Measurements from ENCODE around the gene PROC.
A peak's percentile ranks its signal among the peaks of the same experiment; 100 is the strongest.

Gene PROC

GRCh38 chr2:127418300-127419111, at the start of gene PROC:
TSS of gene PROC (plus strand) at chr2:127418427. CDS start at chr2:127419943, 1,516 bp downstream.
- DNase-seq (ENCODE audit: low read depth in 2 of 2): no peak

- no peak for DNase-seq (ENCODE audit: low read depth in 2 of 2)
These were observed 48.2 kb upstream of the PROC start for GRCh38 chr2:127370010-127370409.

DNA sequence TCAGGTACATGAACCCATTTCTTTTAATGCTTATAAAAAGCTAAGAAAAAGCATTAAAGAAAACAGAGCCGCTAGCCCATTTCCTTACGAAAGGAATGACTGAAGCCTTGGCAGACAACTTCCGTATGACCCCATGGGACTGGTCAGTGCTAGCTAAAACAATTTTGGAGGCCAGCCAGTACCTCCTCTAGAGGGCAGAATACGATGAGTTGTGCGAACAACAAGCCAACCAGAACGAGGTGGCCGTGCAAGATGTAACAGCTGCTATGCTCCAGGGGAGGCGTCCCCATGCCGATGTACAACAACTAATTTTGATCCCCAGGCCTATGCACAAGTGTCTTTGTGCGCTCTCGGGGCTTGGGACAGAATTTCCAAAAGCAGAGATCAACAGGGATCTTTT, 47.2 kb upstream of the PROC start:
- no peak for DNase-seq (ENCODE audit: low read depth in 2 of 2)

DNA sequence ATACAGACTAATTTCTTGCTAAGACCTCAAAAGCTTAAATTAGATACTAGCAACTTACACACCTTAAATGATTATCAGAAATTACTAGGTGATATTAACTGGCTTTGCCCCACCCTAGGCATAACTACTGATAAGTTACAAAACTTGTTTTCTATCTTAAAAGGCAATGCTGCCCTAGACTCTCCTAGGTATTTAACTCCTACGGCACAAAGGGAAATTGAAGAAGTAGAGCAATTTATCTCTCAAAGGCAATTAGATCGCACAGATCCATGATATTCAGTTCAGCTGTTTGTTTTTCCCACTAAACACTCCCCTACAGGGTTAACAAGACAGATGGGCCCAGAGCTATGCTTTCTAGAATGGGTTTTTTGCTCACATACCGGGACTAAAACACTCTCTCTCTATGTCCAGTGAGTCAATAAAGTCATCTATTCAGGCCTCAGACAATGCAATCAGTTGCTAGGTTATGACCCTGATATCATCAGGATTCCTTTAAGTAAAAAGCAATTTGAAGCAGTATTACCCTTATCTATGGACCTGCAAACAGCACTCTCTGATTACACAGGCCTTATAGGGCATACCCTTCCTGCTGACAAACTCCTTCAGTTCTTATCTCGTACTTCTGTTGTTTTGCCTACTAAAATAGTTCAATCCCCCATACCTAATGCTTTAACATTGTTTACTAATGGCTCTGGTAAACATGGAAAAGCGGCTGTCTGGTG, 44.7 kb upstream of the PROC start:
- DNase-seq (ENCODE audit: low read depth in 2 of 2): no peak

GRCh38 chr2:127376257-127376656, 42.0 kb upstream of the PROC start:
- no peak for DNase-seq (ENCODE audit: low read depth in 2 of 2)

- no peak for DNase-seq (ENCODE audit: low read depth in 2 of 2)
These were observed 41.0 kb upstream of the PROC start for GRCh38 chr2:127377262-127377661.

DNA sequence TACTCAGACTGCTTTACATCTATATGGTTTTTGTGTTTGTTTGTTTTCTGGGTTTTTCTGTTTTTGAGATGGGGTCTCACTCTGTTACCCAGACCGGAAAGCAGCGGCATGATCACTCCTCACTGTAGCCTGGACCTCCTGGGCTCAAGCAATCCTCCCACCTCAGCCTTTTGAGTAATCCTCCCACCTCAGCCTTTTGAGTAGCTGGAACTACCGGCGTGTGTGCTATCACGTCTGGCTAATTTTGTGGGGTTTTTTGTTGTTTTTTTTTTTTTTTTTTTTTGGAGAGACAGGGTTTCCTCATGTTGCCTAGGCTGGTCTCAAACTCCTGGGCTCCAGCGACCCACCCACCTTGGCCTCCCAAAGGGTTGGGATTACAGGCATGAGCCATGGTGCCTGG, 39.5 kb upstream of the PROC start:
- DNase-seq (ENCODE audit: low read depth in 2 of 2): no peak

- DNase-seq (ENCODE audit: low read depth in 2 of 2): no peak
These were observed 38.4 kb upstream of the PROC start for GRCh38 chr2:127379712-127380355.

GRCh38 chr2:127381762-127382161, 36.5 kb upstream of the PROC start:
- no peak for DNase-seq (ENCODE audit: low read depth in 2 of 2)

- no peak for DNase-seq (ENCODE audit: low read depth in 2 of 2)
These were observed 35.4 kb upstream of the PROC start for GRCh38 chr2:127382831-127383230.

GRCh38 chr2:127384529-127384928, 33.7 kb upstream of the PROC start:
- DNase-seq (ENCODE audit: low read depth in 2 of 2): no peak

- no peak for DNase-seq (ENCODE audit: low read depth in 2 of 2)
These were observed 32.0 kb upstream of the PROC start for GRCh38 chr2:127386246-127386645.

DNA sequence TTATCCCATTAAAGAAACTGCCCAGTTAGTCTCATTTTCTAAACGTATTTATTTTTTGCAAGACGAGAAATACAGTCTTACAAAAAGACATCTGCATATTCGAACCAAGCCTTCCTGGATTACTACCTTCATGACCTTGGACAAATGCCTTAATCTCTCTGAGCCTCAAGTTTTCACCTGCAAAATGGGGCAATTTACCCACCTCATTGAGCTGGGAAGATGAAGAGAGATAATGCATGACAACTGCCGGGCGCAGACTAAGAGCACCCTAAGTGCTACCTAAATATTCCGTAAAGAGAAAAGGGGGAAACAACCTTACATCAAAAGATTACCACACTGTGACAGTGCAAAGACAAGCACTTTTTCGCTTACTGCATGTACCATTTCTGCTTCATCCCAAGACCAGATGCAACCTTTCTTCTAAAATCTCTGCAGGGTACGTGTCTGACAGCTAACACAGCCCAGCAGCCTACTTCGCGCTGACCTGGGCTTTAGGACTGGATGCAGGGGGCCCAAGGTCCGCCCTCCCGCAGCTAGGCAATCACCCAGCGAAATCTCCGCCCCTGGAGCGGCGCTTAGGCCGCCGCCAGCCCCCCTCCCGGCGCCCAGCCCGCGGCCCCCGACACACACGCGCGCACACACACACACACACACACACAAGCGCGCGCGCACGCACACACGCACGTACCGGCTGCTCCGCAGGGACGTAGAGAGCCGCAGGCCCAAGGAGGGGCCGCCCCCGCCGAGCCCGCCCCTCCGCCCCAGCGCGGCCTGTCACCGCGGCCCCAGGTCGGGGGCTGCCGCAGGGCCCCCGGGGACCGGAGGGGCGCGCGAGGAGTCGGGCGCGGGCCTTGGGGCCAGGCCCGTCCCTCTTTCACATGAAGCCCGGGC, 31.2 kb upstream of the PROC start:
- DNase-seq (ENCODE audit: low read depth in 2 of 2): peak; percentile 78 to 81

DNA sequence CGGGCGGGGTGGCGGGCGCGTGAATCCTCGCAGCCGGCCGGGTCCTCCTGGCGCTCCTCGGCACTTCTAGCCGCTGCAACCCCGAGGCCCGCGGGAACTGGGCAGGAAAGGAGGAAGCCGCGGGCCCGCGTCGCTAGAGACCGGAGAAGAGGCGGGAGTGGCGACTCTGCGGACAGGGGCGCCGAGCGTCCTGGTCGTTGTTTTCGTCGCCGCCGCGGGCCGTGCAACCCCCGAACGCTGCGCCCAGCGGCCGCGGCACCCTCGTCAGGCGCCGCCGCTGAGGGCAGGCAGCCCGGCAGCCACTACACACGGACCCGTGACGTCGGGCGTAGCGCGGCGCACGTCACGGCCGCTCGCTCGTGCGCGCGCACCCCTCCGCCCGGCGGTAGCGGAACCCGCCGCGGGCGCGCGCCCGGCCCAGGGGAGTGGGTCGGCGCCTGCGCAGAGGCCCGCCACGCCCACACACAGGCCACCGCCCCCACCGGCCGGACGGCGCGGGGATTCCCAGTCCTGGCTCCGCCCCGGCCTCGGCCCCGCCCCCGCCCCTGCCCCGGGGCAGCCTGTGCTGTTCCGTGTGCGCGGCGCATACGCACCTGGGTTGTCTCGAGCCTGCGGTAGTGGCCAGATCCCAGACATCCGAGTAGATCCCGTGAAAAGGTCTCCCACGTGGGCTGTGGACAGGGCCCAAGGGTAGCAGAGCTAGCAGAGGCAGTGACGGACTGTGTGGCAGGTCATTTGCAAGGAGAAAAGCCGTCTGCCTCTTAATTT, 30.4 kb upstream of the PROC start, which contains the start of gene MAP3K2:
MAP3K2 (minus strand) TSS at position 321 of the 768 bp plus-strand sequence. CDS start 44,846 bp downstream, outside the sequence.
- DNase-seq (ENCODE audit: low read depth in 2 of 2): peak; percentile 85 to 86

GRCh38 chr2:127388423-127389164, 29.6 kb upstream of the PROC start:
- DNase-seq (ENCODE audit: low read depth in 2 of 2): no peak

DNA sequence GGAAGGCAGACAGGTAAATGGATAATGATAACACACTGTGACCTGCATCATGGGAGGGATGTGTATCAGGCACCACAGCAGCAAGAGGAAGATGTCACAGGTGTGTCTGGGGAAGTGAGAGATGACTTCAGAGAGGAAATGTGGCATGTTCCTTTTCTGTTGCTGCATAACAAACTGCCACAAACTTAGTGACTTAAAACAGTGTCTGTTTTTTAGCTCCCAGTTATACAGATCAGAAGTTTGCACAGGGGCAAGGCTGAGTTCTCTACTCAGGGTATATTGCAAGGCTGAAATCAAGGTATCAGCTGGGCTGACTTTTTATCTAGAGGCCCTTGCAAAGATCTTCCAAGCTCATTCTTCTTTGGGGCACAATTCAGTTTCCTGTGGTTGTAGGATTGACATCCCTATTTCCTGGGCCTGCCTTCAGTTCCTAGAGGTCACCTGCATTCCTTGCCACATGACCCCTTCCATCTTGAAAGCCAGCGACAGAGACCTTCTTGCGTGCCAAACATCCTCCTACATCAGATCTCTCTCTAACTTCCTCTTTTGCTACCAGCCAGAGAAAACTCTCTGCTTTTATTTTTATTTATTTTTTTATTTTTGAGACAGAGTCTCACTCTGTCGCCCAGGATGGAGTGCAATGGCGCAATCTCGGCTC, 28.3 kb upstream of the PROC start:
- no peak for DNase-seq (ENCODE audit: low read depth in 2 of 2)

DNA sequence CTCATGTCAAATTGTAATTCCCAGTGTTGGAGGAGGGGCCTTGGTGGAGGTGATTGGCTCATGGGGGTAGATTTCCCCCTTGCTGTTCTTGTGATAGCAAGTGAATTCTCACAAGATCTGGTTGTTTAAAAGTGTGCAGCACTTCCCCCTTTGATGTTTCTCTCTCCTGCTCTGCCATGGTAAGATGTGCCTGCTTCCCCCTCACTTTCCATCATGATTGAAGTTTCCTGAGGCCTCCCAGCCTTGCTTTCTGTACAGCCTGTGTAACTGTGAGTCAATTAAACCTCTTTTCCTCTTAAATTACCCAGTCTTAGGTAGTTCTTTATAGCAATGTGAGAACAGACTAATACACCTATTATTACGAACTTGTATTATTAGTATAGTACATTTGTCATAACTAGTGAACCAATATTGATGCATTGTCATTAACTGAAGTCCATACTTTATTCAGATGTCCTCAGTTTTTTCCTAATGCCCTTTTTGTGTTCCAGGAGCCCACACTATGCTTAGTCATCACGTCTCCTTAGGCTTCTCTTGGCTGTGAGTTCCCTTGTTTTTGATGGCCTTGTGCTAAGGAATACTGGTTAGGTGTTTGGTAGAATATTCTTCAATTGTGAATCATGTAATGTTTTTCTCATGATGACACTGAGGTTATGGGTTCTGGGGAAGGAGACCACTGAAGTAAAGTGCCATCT, 25.9 kb upstream of the PROC start:
- DNase-seq (ENCODE audit: low read depth in 2 of 2): no peak

DNA sequence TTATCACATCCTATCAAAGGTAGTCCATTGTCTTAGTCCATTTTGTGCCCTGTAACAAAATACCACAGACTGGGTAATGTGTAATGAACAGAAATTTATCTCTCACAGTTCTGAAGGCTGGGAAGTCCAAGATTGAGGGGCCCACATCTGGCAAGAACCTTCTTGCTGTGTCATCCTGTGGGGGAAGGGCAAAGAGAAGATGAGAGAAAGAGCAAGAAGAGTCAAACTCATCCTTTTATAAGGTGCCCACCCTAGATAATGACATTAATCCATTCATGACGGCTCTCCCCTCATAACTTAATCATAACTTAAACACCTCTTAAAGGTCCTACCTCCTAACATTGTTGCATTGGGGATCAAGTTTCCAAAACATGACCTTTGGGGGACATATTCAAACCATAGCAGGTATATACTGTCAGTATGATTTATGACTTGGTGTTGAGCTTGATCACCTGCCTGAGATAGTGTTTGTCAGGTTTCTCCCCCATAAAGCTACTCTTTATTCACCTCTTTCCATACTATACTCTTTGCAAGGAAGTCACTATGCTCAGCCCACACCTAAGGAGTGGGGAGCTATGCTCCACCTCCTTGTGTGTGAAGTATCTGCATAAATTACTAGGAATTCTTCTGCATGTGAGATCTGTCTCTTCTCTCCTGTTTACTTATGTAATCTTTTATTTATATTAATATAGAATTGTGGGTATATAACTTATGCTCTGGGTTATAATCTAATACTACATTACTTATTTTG, 25.2 kb upstream of the PROC start:
- no peak for DNase-seq (ENCODE audit: low read depth in 2 of 2)
